Peyer's patch (tissue), 4 donors: ENCODE results near the gene GPR61.

Experiments
- CTCF ChIP-seq, 6 experiments: fragments of 450-650 bp in 4 of 6; fragments of 200-600 bp in 2 of 6; sonication (generic) in 1 of 6; IDR thresholded peaks; one replicate each; pipeline ENCODE4 v1.5.1; 2017 to 2019; ENCODE audit warnings: antibody characterized with exemption in 6 of 6, mild to moderate bottlenecking in 3 of 6, moderate library complexity in 1 of 6
- POLR2A ChIP-seq, 2 donors: fragments of 450-650 bp; IDR thresholded peaks; one replicate each; pipeline ENCODE4 v1.5.1; 2017; ENCODE audit warnings: antibody characterized with exemption in 2 of 2, mild to moderate bottlenecking in 2 of 2, moderate library complexity in 2 of 2

GRCh38 chr1:109521002-109521951 lies 18.4 kb upstream of the GPR61 start:
- TF ChIP-seq POLR2A (IDR thresholded peaks at IDR 0.05) = no peak
- no peak for TF ChIP-seq CTCF (IDR thresholded peaks at IDR 0.05)
